ENCODE results near the gene PRELID1. TPM values are rescaled to one million over a fixed set of nuclear protein-coding genes. Genes with fewer than 3 reads are reported as not detected.

PRELID1 gene
- total RNA-seq, 1 donor from 2014 or later: 88.2 TPM

DNA sequence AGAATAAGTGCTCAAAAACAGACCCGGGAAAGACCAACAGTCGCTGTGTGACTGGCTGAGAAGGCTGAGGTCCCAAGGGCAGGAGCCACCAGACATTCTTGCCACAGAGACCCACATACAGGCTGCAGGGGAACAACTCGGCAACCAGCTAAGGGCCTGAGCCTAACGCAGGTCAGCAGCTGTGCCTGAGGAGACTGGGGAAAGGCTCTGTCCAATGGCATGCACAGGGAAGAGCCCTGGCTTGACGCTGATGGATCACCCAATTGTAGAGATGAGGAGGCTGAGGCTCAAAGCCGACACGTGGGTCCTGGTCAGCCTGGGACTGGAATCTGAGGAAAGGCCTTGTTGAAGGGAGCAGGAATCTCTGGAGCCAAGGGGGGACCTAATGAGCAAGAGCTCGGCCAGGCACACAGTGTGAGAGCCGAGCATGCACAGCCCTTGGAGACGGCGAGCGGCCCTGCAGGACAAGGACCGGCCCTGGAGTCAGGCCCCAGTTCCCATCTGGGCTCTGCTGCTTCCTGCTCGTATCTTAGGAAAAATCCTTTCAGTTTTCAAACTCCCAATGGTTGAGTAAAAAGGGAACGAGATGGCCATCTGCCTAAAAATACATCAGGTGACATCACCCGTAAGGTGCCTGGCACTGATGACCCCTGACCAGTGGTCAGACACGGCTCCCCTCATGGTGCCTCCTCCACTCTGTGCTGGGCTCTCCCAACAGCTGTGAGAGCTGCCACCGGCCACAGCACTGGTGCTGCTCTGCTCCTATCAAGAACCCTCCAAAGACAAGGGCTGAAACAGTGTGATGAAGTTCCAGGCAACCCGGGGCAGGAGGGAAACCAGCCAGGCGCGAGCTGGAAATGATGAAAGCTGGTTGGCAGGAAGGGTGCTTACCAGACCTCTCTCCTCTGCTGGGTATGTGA is 31.4 kb downstream of the PRELID1 start:
- Mint-ChIP-seq H3K27ac (ENCODE audit: unreplicated experiment) (no peak overlapping the region), H3K27me3 (ENCODE audit: unreplicated experiment) (peaks cover 12% of the 10 kb centered on the region), H3K4me1 (ENCODE audit: low read depth, unreplicated experiment) (peaks cover 22% of the 10 kb centered on the region), H3K9me3 (ENCODE audit: unreplicated experiment) (peaks cover 9% of the 10 kb centered on the region), H3K36me3 (ENCODE audit: unreplicated experiment) (peaks cover 5% of the 10 kb centered on the region), H3K4me3 (ENCODE audit: unreplicated experiment) (no peak overlapping the region)
- TF ChIP-seq, protein P1, sequence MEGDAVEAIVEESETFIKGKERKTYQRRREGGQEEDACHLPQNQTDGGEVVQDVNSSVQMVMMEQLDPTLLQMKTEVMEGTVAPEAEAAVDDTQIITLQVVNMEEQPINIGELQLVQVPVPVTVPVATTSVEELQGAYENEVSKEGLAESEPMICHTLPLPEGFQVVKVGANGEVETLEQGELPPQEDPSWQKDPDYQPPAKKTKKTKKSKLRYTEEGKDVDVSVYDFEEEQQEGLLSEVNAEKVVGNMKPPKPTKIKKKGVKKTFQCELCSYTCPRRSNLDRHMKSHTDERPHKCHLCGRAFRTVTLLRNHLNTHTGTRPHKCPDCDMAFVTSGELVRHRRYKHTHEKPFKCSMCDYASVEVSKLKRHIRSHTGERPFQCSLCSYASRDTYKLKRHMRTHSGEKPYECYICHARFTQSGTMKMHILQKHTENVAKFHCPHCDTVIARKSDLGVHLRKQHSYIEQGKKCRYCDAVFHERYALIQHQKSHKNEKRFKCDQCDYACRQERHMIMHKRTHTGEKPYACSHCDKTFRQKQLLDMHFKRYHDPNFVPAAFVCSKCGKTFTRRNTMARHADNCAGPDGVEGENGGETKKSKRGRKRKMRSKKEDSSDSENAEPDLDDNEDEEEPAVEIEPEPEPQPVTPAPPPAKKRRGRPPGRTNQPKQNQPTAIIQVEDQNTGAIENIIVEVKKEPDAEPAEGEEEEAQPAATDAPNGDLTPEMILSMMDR (IDR thresholded peaks at IDR 0.05; ENCODE audit: partially characterized antibody, unreplicated experiment): no peak
- DNase-seq: no peak

DNA sequence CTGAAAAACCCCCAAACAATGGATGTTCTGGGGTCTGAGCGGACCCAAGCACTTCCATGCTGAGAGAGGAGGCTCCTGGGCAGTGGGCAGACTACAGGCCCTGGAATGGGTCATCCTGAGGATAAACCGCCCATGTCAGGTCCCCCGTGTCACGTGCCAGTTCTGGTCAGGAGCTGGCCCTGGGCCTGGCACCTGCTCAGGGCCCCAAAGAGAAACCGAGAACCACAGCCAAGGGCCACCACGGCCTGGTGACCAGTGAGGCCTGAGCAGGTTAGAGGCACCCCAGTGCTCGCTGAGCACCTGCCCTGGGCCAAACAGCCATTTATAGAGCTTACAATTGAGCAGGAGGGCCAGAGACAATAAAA is 32.1 kb downstream of the PRELID1 start:
- Mint-ChIP-seq H3K4me1 (ENCODE audit: low read depth, unreplicated experiment) (peaks cover 22% of the 10 kb centered on the region), H3K36me3 (ENCODE audit: unreplicated experiment) (peaks cover 5% of the 10 kb centered on the region), H3K27me3 (ENCODE audit: unreplicated experiment) (peaks cover 9% of the 10 kb centered on the region), H3K4me3 (ENCODE audit: unreplicated experiment) (no peak overlapping the region), H3K27ac (ENCODE audit: unreplicated experiment) (peak overlapping the region; percentile 55), H3K9me3 (ENCODE audit: unreplicated experiment) (peaks cover 9% of the 10 kb centered on the region)
- DNase-seq: no peak
- TF ChIP-seq, protein P1 (IDR thresholded peaks at IDR 0.05; ENCODE audit: partially characterized antibody, unreplicated experiment): no peak

DNA sequence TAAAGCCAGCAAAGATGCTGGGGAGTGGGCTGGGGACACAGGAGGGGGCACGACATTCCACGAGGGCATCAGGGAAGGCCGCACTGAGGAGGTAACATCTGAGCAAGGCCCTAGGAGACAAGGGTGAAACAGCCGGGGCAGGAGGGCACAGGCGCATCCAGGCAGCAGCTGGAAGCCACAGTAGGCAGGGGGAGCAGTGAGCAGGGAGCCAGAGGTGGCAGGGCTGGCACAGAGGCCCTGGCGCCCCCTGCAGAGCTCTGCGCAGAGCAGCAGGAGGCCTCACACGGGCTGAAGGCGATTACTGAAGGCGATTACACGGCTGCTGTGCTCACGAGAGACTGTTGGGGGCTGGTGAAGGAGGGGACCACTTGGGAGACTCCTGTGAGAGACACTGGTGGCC is 32.5 kb downstream of the PRELID1 start:
- TF ChIP-seq, protein P1 (IDR thresholded peaks at IDR 0.05; ENCODE audit: partially characterized antibody, unreplicated experiment): no peak
- Mint-ChIP-seq H3K9me3 (ENCODE audit: unreplicated experiment) (peaks cover 9% of the 10 kb centered on the region), H3K27me3 (ENCODE audit: unreplicated experiment) (peaks cover 5% of the 10 kb centered on the region), H3K4me3 (ENCODE audit: unreplicated experiment) (no peak overlapping the region), H3K4me1 (ENCODE audit: low read depth, unreplicated experiment) (peaks cover 19% of the 10 kb centered on the region), H3K36me3 (ENCODE audit: unreplicated experiment) (peaks cover 5% of the 10 kb centered on the region), H3K27ac (ENCODE audit: unreplicated experiment) (peak overlapping the region; percentile 55)
- no peak for DNase-seq

DNA sequence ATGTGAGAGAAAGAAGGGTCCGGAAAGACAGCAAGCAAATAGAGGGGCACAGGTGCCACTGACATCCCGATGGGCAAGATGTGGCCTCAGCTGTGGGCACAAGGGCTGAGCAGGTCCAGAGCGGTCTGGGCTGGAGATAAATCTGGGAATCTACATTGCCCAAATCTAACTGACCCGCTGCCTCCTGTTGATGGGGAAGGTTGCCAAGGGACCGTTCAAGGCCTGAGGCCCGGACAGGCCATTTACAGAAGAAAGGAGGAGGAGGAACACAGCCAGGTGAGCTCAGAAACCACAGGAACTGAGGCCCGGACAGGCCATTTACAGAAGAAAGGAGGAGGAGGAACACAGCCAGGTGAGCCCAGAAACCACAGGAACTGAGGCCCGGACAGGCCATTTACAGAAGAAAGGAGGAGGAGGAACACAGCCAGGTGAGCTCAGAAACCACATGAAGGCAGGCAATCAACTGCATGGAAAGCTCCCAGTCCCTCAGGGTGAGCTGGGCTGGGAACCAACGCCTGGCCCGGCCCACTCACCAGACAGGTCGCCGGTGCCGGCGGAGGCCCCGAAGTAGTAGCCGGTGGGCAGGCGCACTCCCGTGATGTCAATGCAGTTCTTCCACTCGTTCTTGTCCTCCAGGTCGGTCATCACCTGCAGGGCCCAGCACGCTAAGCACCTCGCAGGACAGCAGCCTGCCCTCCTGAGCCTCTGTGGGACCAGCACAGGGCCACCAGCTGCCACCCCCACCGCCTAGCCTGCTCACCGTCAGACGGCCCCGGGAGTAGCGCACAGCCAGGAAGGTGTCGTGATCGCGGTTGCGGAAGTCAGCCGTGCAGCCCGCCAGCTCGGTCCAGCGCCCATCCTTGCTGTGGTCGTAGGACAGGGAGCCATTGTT is 33.2 kb downstream of the PRELID1 start:
- TF ChIP-seq, protein P1 (IDR thresholded peaks at IDR 0.05; ENCODE audit: partially characterized antibody, unreplicated experiment): no peak
- Mint-ChIP-seq H3K4me1 (ENCODE audit: low read depth, unreplicated experiment) (peaks cover 12% of the 10 kb centered on the region), H3K36me3 (ENCODE audit: unreplicated experiment) (peaks cover 5% of the 10 kb centered on the region), H3K4me3 (ENCODE audit: unreplicated experiment) (no peak overlapping the region), H3K9me3 (ENCODE audit: unreplicated experiment) (peaks cover 11% of the 10 kb centered on the region), H3K27ac (ENCODE audit: unreplicated experiment) (peak overlapping the region; percentile 25), H3K27me3 (ENCODE audit: unreplicated experiment) (peaks cover 4% of the 10 kb centered on the region)
- DNase-seq: no peak

All from glutamatergic neuron (in vitro differentiated cells).